ENCODE results near the gene SLC22A23.

SLC22A23 gene

DNA sequence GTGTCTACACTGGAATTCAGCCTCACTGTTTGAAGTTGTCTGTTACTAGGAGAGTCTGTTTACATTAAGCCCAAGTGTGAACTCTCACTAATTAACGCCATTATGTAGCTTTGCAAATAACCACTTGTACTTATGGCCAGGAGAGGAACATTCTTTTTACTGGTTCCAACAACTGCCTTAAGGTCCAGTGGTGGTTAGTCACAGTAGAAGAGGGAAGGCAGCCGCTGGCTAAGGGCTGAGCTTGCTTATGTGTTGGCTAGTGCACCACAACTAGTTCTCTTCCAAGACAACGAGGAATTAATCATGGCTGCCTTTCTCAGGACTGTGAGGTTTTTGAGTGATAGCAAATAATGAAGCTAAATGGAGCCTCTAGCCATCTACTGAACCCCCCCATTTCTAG lies 14.9 kb upstream of the SLC22A23 start:
- DNase-seq, result no peak

GRCh38 chr6:3471286-3471685 lies 14.4 kb upstream of the SLC22A23 start:
- no peak for DNase-seq

GRCh38 chr6:3468585-3468984 lies 11.7 kb upstream of the SLC22A23 start:
- DNase-seq, result no peak

GRCh38 chr6:3467996-3468395 lies 11.1 kb upstream of the SLC22A23 start:
- no peak for DNase-seq

DNA sequence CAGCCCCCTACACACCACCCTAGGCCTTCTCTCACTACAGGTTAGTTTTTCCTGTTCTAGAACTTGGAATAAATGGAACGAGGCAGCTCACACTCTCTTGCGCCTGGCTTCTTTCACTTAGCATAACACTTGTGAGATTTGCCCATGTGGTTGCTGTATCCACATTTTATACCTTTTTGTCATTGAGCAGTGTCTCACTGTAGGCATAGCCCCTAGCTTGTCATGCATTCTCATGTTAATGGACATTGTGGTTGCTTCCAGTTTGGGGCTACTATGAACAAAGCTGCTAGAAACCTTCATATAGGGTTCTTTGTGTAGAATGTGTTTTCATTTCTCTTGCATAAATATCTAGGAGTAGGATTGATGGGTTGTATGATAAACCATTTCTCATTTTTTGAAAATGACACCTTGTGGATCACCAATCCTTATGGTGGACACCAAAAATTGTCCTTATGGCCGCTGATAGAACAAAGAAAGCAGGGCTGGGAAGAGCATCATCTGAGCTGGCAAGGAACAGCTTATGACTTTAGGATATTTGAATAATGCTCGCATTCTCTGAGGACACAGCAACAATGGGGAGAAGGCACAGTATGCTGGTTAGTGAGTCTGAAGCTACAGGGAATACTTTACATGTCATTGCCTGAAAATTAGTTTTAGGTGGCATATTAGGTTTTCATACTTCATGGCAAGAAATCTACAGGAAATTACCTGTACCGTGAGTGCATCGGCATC lies 9.8 kb upstream of the SLC22A23 start:
- no peak for DNase-seq

- DNase-seq, result no peak
These were observed 3.4 kb upstream of the SLC22A23 start for GRCh38 chr6:3460253-3460652.

GRCh38 chr6:3458706-3459421 lies 2.0 kb upstream of the SLC22A23 start:
- DNase-seq, result no peak

DNA sequence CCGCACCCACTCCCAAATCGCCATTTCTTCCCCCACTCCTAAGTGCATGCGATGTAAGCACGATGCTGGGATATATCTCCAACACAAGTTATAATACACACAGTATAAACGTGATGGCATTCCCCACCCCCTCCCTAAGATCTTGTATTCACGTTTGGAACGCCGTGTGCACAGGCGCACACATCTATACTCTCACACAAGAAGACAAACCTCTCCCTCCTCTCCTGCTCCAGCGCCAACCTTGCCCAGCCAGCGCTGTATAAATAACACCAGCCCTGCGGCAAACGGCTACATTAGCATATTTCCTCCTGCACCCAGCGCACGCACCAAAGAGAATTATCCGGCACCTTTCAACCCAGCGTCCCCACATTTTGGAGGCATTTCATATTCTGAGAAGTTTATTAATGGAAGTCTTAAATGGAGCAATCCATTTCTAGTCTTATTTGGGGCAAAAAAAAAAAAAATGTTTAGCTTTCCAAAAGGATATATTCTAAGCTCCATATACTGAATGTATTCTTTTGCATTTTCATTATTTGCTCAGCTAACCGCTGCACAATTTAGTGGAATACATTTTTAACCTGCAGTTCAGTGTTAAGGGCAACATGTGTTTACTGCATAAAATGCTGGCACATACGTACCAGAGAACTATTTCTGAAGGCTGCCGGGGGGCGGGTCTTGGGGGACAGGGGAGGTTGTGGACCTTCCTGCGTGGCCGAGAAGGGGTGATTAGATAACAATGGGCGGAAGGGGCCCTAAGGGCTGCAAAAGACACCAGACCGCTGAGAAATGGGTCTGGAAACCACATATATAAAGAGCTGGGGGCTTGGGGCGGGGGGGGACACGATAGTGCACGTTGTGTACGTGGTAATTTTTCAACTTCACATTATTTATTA lies 1.1 kb upstream of the SLC22A23 start:
- DNase-seq, result peak; percentile 49

GRCh38 chr6:3456395-3456897 lies 404 bp downstream of the SLC22A23 start:
- no peak for DNase-seq

DNA sequence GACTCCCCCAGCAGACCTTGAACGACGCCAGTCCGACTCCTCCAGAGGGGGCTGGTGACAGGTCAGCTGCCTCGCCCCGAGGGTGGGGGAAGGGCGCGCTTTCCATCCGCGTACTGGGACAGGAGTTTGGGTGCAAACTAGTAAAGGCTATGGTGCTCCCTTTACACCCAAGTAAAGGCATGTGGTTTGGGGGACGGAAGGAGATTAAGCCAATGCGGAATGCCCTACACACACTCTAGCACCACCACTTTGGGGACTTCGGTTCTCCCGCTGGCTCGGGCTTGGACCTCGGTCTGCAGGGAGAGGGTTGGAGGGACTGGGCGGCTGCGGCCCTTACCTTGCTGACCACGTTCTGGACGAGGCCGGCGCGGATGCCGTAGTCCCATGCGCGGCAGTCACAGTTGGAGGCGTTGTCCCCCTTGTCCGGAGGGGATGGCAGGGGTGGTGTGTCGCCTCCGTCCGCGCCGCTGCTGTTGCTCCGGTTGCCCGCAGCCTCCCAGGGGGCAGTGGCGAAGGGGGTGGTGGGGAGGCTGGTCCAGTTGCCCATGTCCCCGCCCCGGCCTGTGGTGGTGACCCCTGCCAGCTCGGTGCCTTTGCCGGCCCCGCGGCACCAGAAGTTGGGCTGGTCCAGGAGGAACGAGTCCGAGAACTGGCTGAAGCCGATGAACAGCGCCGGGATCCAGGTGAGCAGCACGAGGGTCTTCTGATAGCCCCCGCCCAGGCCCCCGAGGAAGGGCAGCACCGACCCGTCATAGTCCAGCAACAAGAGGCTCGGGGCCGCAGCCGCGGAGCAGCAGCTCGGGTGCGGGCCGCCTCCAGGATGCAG lies 1.1 kb downstream of the SLC22A23 start:
- no peak for DNase-seq

DNA sequence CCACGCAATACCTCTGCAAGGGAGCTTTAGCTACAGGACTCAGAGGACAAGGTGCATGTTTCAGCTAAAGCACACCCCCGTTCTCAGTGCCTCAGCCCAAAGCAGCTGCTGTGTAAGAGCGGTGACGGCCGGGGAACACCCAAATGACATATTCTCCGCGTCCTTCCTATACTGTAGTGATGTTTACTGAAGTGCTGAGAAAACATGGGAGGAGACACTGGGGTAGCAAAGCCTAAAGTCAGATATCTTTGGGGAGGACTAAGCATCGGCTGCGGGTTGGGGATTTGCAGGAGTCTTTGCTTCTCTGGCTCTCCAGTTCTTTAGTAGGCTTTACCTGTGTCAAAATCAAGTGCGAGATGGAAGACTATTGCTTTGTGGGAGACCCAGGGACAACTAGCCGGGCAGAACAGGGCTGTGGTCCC lies 1.7 kb downstream of the SLC22A23 start:
- no peak for DNase-seq

DNA sequence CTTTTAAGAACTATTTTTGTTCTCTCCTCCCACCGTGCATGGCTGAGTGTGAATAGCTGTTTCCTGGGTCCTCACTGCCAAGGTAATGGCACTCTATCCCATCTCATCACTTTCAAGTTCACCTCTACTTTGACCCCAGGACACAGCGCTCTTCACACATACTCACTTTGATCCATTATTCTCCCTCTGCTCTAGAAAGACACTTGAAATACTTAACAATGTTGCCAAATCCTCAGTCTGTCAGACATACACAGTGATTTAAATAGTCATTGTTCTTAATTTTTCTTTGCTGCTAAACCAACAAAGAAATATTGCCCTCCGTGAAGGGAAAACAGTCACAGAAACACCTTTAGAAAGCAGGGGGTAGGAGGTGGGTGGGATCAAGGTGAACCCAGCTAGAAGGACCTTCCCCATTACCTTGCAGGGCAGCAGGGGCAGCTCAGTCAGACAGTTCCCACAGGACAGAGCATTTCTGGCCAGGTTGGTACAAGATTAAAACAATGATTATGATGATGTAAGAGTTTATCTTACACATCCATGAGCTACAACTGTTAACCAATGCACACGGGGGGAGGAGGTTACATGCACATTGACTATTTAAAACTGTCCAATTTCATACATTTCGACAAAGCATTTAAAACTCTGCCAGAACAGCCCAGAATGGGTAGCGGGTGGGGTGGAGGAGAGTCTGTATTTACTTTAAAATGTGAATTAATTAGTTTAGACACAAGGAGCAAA lies 2.4 kb downstream of the SLC22A23 start:
- DNase-seq, result peak; percentile 94

GRCh38 chr6:3453413-3454272 lies 3.2 kb downstream of the SLC22A23 start:
- peak; percentile 67 for DNase-seq

DNA sequence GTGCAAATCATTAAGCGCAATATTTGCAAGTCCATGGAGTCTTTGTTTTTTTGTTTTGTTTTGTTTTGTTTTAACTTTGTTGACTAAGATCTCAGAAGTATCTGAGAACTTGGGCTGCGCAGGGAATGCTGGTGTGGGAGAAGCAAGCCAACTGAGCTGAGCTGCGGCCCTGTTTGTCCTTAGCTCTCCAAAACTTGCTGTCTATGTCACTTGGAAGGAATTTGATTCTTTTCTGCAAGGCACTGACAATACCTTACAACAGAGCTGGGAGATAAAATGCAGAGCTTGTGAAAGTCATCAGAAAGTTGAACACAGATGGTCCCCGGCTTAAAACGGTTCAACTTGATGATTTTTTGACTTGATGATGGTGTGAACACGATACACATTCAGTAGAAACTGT lies 5.4 kb downstream of the SLC22A23 start:
- DNase-seq, result no peak

DNA sequence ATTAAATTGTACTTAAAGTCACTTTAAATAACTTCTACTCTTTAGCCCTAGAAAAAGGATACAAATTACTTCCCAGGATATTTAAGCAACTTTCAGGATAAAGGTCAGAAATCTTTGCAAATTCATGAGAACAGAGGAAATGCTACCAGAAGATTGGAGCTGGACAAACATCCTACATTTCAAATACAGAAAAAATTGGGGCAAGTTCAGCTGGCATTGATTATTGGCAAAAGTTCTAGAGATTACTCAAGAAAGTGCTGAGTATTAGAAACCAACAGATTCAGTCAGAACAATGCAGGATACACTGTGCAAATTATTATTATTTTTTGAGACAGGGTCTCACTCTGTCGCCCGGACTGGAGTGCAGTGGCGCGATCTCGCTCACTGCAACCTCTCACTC lies 6.0 kb downstream of the SLC22A23 start:
- DNase-seq, result no peak

DNA sequence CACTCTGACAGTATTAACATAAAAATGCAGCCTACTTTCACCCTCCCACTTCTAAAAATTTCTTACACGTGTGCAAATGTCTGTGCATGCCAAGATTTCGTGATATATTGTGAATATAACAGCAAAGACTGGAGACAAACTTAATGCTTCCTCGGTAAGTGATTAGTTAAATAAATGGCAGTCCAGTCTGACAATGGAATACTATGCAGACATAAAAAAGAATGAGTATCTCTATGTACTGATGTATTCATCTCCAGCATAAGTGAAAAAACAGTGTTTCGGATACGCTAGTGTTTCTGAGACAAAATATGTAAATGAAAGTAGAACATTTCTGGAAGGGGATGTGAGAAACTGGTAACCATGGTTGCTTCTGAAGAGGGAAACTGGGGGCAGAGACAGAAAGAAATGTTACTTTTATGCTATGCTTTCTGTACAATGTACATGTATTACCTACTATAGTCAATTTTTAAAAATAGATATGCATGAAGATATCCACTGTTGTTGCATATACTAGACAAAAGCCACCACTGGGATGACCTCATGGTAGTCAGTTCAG lies 7.0 kb downstream of the SLC22A23 start:
- no peak for DNase-seq

- DNase-seq, result no peak
These were observed 7.5 kb downstream of the SLC22A23 start for GRCh38 chr6:3449321-3449720.

DNA sequence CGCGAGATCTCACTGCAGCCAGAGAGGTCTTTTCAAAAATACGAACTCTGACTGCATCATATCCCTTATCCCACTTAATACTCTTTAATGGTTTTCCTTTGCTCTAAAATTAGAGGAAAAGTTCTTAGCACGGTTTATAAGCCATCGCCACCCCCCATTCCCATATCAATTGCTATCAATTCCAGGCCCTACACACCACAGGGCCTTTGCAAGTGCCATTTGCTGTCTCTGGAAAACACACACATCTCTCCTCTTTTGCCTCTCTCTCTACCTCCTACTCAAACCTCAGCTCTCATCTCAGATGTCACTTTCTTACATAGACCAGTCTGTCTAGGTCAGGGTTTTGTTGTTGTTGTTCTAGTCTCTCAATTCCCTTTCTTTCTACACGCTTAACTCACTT lies 9.8 kb downstream of the SLC22A23 start:
- DNase-seq, result no peak

DNA sequence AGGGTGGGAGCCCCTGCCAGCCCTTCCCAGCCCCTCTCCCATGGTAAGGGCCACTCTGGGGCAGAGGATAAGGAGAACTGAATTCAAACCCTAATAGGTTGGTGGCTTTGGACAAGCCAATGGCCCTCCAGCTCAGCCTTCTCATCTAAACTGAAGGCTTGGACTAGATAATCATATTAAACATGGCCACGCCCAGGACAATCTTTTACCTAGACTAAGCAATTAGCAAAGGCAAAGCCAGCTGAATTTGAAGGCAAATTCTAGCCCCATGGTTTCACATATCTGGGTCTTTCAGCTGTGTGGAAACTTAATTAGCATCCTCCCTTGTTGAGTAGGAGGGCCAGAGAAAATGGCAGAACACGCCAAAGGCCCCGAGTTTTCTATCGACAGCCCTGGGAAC lies 10.7 kb downstream of the SLC22A23 start:
- DNase-seq, result no peak

All from NCI-H187 treated with DMSO at 0.1 percent for 48 hours (cell line).